ENCODE results near the gene NPAS4. TPM values are rescaled to one million over a fixed set of nuclear protein-coding genes. Genes with fewer than 3 reads are reported as not detected.

Gene NPAS4
- total and polyA plus RNA-seq, 9 of the 15 experiments (the other 6 are each of a cell fraction or from before 2014, with no cell fraction given) = not detected

- Histone ChIP-seq H4K20me1 (replicated peaks; ENCODE audit: control insufficient read depth, insufficient read depth, low read length) (0 out of 2 replicates have a peak, but pooled peaks cover 6% of the 10 kb centered on the region), H3K79me2 (ENCODE audit: control insufficient read depth, insufficient read depth, low read length) (no peaks in the 10 kb centered on the region), H3K9me3 (replicated peaks; ENCODE audit: control insufficient read depth, insufficient read depth, low read depth, low read length) (no peaks in the 10 kb centered on the region), H3K4me2 (ENCODE audit: insufficient read depth, low read length) (no peak overlapping the region), H3K9me1 (ENCODE audit: control insufficient read depth, insufficient read depth, low read length) (no peaks in the 10 kb centered on the region), H3K4me1 (replicated peaks in 1 of 2; ENCODE audit: control insufficient read depth in 2 of 2, insufficient read depth in 2 of 2, low read length in 2 of 2) (peaks cover 0 to 22% of the 10 kb centered on the region in 2 experiments; a peak in 3 of 5 replicates), H3K27me3 (ENCODE audit: control insufficient read depth in 2 of 2, insufficient read depth in 2 of 2, low read length in 2 of 2) (no peaks in the 10 kb centered on the region), H2AFZ (ENCODE audit: low read depth, low read length) (no peak overlapping the region), H3K27ac (ENCODE audit: extremely low read depth, low read depth, low read length) (no peak overlapping the region), H3K9ac (ENCODE audit: insufficient read depth in 1 of 2, low read depth in 2 of 2, low read length in 2 of 2) (no peak overlapping the region), H3K4me3 (no peak overlapping the region), H3K36me3 (ENCODE audit: control insufficient read depth, insufficient read depth, low read length) (peaks cover 3% of the 10 kb centered on the region; the same call in 1 of the 3 replicates)
- ChIA-PET POLR2A (interaction anchor here (0.6 to 1.6 kb wide), 4 partner anchors 8 to 52 kb away, joined by 3 to 6 read pairs (median 4); partner anchors contain the start of gene DPP3), CTCF (ENCODE audit: low intra/inter-chr PET ratio) (no interaction called here)
- TF ChIP-seq ZNF76 (CRISPR knock-in tag; IDR thresholded peaks at IDR 0.05; ENCODE audit: borderline replicate concordance) (no peak), CBFA2T3 (IDR thresholded peaks at IDR 0.05) (peak; percentile 79), ARID3A (IDR thresholded peaks at IDR 0.05; ENCODE audit: borderline replicate concordance, low read depth, low read length) (no peak), KAT8 (IDR thresholded peaks at IDR 0.05; ENCODE audit: low read depth) (no peak), USF1 (CRISPR knock-in tag; IDR thresholded peaks at IDR 0.05) (no peak), GATA2 (CRISPR knock-in tag; IDR thresholded peaks at IDR 0.05) (no peak), SMC3 (conservative IDR thresholded peaks at IDR 0.05; ENCODE audit: insufficient read depth, low read depth, low read length) (no peak), ZBTB1 (CRISPR knock-in tag; IDR thresholded peaks at IDR 0.05; ENCODE audit: borderline replicate concordance, low read depth) (no peak), CBFA2T2 (conservative IDR thresholded peaks at IDR 0.05) (peak; percentile 69), ZKSCAN3 (CRISPR knock-in tag; IDR thresholded peaks at IDR 0.05) (no peak), RBM15 (IDR thresholded peaks at IDR 0.05; ENCODE audit: insufficient read depth, low read length) (no peak), ZNF696 (CRISPR knock-in tag; conservative IDR thresholded peaks at IDR 0.05) (no peak), ZNF263 (CRISPR knock-in tag; IDR thresholded peaks at IDR 0.05; ENCODE audit: borderline replicate concordance) (no peak), EGR1 (conservative IDR thresholded peaks at IDR 0.05) (peak; percentile 59)
- TF ChIP-seq, protein P1, sequence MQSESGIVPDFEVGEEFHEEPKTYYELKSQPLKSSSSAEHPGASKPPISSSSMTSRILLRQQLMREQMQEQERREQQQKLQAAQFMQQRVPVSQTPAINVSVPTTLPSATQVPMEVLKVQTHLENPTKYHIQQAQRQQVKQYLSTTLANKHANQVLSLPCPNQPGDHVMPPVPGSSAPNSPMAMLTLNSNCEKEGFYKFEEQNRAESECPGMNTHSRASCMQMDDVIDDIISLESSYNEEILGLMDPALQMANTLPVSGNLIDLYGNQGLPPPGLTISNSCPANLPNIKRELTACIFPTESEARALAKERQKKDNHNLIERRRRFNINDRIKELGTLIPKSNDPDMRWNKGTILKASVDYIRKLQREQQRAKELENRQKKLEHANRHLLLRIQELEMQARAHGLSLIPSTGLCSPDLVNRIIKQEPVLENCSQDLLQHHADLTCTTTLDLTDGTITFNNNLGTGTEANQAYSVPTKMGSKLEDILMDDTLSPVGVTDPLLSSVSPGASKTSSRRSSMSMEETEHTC (IDR thresholded peaks at IDR 0.05) = no peak
- no peak for FAIRE-seq
- intact Hi-C loops (cut with micrococcal nuclease) = no loop called here
- DNase-seq (ENCODE audit: extremely low read depth in 1 of 4, low spot score in 3 of 4) = peak in 1 of 4 experiments; percentile 48
- in situ Hi-C loops (cut with MboI) = no loop called here
- 43% methylated on average over 7 of the region's 9 CpGs for WGBS (ENCODE audit: insufficient coverage, low coverage, missing lambda C conversion rate)
- BruUV-seq (replicated peaks) = no TSS peak
- peak; percentile 11; the same call in 2 of the 3 replicates for ATAC-seq
Observed at GRCh38 chr11:66472054-66472453, 51.2 kb downstream of the NPAS4 start.
